ENCODE data around the gene PIP4K2C.
"Not testable (repeated sequence)": the region's sequence is repeated elsewhere in the genome, so short reads cannot be mapped to it uniquely, and the experiment has no call there.

PIP4K2C gene

DNA sequence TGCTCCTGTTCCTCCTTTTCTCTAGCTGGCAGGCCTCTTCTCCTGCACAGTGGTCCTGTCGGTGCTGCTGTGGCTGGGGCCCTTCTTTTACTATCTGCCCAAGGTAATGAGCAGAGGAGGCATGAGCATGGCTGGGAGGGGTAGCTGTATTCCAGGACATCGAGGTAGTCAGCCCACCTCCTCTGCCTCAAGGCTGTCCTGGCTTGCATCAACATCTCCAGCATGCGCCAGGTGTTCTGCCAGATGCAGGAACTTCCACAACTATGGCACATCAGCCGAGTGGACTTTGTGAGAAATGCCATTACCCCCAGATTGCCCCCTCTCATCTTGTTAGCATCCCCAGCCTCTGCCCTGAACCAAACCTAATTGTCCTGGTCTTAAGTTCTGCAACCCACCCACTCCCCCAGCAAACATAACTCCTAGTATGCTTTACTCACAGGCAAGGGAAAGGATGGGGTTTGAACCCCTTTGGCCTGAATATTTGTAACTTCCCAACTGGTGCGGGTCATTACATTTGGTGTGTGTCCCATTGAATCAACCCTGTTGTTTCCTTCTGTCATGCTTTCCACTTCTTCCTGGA, 32.9 kb downstream of the PIP4K2C start:
- no peak for DNase-seq

- no peak for DNase-seq
Observed at GRCh38 chr12:57624441-57625220, 33.6 kb downstream of the PIP4K2C start.

DNA sequence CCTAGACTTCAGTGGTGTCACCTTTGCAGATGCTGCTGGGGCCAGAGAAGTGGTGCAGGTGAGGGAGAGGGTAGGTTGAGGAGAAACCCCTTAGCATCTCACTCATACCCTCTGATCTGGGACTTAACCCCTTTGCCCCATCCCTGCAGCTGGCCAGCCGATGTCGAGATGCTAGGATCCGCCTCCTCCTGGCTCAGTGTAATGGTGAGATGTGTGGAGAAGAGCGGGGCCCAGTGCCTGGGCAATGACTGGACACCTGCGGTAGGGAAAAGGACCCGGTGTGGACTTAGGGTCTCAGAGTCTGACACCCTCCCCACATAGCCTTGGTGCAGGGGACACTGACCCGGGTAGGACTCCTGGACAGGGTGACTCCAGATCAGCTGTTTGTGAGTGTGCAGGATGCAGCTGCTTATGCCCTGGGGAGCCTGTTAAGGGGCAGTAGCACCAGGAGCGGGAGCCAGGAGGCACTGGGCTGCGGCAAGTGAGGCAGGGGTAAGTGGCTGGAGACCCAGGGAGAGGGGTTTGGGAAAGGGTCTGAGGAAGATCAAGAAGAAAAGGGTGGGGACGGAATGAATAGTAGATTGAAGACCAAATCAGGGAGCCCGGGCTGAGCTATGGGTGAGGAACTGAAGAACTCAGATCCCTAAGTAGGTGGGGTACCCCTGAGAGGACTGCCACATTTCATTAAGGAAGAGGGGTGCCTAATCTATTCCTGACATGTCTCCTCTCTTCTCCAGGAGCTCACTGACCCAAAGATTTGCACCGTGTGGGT, 34.5 kb downstream of the PIP4K2C start:
- DNase-seq, result no peak

DNA sequence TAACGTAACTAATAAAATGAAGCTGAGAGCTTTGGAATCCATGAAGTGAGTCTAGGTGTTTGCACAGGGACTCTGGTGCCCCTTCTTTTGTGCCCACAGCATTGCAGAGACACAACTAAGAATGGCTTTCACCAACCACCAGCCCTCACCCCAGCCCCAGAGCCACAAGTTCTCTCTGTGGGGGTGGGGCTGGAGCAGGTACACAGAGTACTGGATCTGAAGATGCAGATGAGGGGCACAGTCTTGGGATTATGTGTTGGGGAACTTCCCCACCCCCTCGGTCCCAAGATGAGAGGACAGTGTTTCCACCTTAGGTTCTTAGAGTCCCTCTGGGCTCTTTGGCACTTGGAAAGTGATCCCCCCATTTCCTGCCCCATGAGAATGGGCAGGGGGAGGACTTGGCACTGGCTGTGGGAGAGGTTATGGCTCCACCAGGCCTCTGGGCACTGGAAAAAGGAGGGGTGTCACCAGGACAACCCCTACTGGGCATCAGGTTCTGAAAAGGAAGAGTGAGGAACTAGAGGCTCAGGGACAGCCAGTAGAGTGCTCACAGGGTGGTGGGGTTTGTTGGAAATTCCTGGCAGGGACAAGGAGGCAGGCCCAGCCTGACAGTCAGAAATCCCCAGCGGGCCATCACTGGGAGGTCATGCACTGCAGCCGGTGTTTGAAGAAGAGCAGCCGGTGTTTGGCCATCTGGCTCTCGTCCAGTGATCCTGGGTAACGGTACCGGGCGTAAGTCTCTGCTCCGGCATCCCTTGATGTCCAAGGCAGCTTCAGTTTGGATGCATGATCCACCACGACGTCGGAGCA, 35.3 kb downstream of the PIP4K2C start:
- DNase-seq, result no peak

DNA sequence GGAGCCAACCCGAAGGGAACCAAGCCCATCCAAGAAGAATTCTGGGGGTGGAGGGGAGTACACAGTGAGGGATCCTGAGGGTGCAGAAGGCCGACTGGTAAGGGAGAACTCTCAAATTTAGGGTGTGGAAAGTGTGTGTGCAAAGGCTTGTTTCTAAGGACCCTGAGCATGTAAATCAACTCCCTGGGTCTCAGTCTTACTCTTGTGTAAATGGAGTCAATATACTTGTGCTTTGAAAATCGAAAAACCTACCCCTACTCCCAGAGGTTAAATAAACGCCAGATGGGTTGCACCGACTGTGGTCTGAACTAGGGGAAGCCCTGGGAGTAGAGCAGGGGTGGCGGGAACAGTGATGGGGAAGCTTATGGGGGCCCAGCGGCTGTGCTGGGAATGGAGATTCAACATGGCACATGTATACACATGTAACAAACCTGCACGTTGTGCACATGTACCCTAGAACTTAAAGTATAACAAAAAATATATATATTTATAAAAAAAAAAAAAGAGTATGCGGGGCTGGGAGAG, 36.0 kb downstream of the PIP4K2C start:
- no peak for DNase-seq

DNA sequence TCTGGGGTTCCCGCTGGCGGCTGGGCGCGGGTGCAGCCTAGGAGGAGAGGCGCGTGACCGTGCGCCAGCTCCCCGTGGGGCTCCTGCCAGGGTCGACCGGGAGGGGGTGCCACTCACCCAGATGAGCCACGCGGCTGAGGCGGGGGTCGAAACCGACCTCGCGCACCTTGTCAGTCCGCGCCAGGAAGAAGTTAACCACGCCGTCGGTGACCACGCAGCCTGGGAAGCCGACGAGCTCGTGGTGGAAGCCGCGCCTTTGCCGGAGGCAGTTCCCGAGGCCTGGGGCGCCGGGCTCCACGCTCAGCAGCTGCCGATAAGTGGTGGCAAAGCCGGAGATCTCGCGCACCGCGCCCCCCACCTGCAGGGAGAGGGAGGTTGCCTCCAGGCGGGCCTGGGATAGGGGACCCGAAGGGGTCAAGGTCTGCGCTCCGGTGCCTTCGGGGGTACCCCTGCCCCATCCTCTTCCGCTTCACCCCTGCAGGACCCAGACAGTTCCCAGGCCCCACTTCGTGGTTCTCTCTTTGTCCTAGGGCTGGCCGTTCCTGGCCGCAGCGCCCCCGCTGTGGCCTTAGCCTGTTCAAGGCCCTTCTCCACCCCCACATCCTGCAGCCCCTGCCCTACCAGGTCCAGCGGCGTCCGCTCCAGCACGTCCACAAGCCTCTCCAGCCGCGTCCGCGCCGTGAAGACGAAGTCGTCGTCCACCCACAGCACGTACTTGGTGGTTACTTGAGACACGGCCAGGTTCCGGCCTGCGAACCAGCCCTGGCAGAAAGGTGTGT, 36.7 kb downstream of the PIP4K2C start:
- no peak for DNase-seq

GRCh38 chr12:57628280-57629191, 37.5 kb downstream of the PIP4K2C start:
- DNase-seq, result no peak

- DNase-seq, result no peak
Observed at GRCh38 chr12:57629897-57630471, 39.0 kb downstream of the PIP4K2C start.

DNA sequence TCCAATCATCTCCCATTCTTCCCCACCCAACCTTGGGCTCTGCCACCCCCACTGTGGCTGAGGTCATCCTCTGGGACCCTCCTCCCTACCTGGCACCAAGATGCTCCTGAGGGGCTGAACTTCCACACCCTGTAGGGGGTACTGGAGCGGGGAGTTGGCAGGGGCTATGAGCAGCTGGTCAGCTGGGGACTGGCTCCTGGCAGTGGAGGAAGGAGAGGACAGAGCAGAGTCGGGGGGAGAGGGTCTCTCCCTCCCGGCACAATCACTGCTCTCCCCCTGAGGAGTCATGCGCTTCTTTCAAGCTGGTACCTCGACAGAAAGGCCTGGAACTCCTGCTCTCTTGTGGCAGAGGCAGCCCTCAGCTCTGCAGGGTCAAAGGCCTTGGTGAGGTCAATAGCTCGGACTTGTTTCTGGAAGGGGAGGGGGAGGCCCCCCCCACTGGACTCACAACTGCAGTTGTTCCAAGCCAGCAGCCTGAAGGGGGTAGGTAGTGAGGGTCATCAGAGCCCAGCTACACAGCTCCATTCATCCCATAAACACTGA, 40.0 kb downstream of the PIP4K2C start:
- DNase-seq, result no peak

DNA sequence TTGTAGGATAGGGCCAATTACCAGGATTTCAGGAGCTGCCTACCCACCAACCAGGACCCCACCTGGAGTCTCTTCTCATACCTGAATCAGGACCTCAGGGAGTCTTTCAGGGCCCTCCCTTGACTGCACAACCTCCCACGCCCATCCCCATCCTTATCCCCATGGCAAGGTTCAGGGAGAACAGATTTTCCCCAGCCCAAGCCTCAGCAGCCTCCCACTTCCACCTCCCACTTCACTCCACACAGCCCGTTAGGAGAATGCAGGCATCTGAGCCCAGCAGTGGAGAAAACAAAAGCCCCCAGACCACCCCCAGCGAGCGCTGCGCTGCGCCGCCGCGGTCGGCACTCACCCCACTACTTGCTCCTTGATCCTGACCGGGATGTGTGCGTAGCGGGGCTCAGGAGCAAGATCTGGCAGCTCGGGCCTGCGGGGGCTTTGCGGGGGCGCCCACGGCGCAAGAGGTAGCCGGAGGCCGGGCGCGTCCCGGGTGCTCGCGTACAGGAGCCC, 40.6 kb downstream of the PIP4K2C start:
- DNase-seq, result no peak

DNA sequence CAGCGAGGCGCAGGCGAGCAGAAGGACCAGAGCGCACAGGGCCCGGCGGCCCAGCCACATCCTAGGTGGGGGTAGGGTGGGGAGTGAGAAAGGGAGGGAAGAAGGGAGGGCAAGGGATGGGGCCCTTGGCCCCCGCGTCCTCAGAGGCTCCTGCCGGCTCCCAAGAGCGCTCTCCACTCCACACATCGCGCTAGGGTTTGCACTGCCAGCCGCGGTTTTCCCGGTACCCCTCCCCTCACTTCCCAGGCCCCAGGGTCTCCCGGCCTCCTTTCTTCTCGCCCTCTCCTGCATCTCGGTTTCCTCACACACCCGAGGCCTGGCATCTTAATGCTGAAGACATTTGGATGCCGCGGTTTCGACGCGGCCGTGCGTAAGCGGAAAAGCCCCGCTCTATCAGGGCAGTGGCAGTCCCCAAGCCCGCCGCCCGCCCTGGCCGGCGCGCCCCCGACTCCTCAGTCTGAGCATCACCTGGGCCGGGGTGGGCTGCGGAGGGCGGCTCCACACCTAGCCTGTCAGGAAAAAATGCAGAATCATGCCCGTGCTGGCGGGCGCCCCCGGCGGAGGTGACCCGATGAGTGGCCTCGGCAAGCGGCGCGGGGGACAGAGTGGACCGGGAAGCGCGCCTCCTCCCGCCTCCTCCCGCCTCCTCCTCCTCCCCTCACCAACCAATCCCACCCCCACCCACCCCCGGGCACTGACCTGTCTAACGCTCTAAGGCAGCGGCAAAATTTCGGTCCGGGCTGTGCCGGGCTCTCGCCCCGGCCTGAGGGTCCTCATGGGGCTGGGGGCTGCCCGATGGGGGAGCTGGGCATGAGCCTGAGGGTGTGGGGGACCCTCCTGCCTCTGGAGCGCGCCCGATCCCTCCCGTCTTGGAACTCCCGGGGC, 41.3 kb downstream of the PIP4K2C start:
- DNase-seq, result no peak

DNA sequence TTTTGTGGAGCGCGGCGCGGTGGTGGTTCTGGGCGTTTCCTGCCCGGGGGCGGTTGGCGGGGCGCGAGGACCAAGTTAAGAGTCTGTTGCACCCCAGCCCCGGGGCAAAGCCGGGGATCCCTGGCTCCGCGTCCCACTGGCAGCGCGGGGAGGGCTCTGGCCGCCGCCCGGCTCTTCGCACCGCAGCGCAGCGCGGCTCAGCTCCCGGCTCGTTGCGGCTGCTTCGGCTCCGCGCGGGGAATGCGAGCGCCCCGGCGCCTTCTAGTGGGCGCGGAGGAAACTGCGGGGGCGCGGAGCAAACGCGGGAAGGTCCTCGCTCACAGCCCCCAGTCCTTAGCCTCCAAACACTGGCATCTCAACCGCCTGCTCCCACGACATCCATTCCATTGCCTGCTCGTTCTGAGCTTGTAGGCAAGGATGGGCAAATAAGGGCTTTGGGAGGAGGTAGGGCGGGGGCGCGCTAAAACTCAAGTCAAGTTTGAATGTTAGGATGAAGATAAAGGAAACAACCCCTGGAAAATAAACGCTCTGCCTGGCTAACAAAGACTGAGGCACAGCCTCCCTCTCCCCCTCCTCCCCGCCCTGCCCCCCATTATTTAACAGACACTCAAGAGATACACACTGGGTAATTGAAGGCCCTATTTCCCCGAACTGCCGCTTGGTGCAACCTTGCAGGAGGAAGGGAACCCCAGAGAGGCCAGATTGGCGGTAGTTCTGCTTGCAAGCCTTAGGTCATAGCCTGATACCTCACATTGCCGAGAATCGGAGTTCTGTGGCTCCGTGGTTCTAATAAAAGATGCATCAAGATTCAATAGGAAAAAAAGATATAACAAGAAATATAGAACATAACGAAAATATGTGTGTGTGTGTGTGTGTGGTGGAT, 42.2 kb downstream of the PIP4K2C start, which contains the start of gene B4GALNT1:
TSS of gene B4GALNT1 (minus strand) at position 244 of the 883 bp plus-strand sequence. CDS start 1,069 bp downstream, outside the sequence.
- DNase-seq, result peak; percentile 44

DNA sequence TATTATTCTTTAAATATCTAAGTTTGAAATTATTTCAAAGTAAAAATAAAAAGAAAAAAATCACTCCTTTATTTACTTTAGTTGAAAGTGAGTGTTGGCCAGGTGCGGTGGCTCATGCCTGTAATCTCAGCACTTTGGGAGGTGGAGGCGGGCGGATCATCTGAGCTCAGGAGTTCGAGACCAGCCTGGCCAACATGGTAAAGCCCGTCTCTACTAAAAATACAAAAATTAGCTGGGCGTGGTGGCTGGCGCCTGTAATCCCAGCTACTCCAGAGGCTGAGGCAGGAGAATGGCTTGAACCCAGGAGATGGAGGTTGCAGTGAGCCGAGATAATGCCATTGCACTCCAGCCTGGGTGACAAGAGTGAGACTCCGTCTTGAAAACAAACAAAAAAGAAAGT, 45.7 kb downstream of the PIP4K2C start:
- DNase-seq, result not testable (repeated sequence)

- no peak for DNase-seq
Observed at GRCh38 chr12:57637364-57637763, 46.4 kb downstream of the PIP4K2C start.

GRCh38 chr12:57638096-57638495, 47.1 kb downstream of the PIP4K2C start:
- no peak for DNase-seq

- DNase-seq, result no peak
Observed at GRCh38 chr12:57640175-57641042, 49.4 kb downstream of the PIP4K2C start.
